ENCODE data around the gene XRCC1.

DNA sequence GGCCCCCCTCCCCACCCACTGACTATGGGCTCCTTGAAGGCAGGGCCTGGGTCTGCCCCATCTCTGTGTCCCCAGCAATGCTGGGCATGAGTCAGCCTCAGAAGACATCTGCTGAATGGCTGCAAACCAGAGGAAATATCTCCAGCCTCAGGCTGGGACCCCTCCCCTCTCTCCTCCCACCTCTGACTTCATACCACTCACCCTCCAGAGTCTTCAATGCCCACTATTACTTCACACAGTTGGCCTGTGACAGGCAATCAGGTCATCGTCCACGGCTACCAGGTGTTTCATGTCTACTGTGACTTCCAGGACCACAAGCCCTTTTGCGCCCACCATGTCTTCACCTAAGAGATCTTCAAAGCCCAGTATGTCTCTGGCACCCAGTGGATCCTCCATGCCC lies 36.5 kb upstream of the XRCC1 start, which contains the start of gene SRRM5:
- TF ChIP-seq SUZ12 (IDR thresholded peaks at IDR 0.05; ENCODE audit: extremely low read depth, insufficient read depth, insufficient read length) (no peak), ZNF274 (IDR thresholded peaks at IDR 0.05; ENCODE audit: low read depth, low read length) (no peak), YY1 (IDR thresholded peaks at IDR 0.05; ENCODE audit: insufficient read depth, insufficient read length) (no peak)

All from NT2/D1 (cell line).